Measurements from ENCODE around the gene ZFAND3. TPM values are rescaled to one million over a fixed set of nuclear protein-coding genes. Genes with fewer than 3 reads are reported as not detected.
A peak's percentile ranks its signal among the peaks of the same experiment; 100 is the strongest.

Gene ZFAND3
- 10 to 100 TPM; 16.6 to 81.1 (median 51.9) TPM for total RNA-seq
- polyA plus RNA-seq, result 100 to 1,000 TPM in 1 of 2 donors, 10 to 100 TPM in 1; 39.8 to 220 TPM
- long read RNA-seq, donor 1, partial matches to known transcripts, result 3 of 26 reads
- long read RNA-seq, donor 1, other reads (novel, unspliced or antisense), result 20 of 26 reads
- long read RNA-seq, donor 2, transcript ZFAND3-201 (6 exons, 3,366 nt), result major isoform, 19 of 112 reads
- long read RNA-seq, donor 2, partial matches to known transcripts, result 90 of 112 reads
- long read RNA-seq, donor 2, other reads (novel, unspliced or antisense), result 0 of 112 reads
- long read RNA-seq, donor 3, transcript ZFAND3-203 (5 exons, 3,001 nt), result minor isoform, 6 of 66 reads
- long read RNA-seq, donor 3, transcript ZFAND3-201 (6 exons, 3,366 nt), result major isoform, 43 of 66 reads
- long read RNA-seq, donor 3, partial matches to known transcripts, result 3 of 66 reads
- long read RNA-seq, donor 3, other reads (novel, unspliced or antisense), result 14 of 66 reads

- H3K9me3 ChIP-seq, result no peaks in the 10 kb centered on the region
- H3K36me3 ChIP-seq, result no peaks in the 10 kb centered on the region
- no peaks in the 10 kb centered on the region for H3K27me3 ChIP-seq
- peak within 1 kb of the TSS; percentile 88 for H3K4me3 ChIP-seq
- peaks cover 12% of the 10 kb centered on the region for H3K4me1 ChIP-seq (ENCODE audit: insufficient read depth)
- 1% methylated on average over 52 to 64 of the region's 64 CpGs for WGBS, 3 donors
- peak; percentile 97 to 98 (median 98) for DNase-seq
- intact Hi-C loops (cut with DNase I), result loop anchor here in 1 of 4 donors (10.0 kb wide), 1 partner anchor 46 kb away; no protein-coding TSS in a partner anchor
- H3K27ac ChIP-seq, result peak within 1 kb of the TSS; percentile 98 to 99
- peak in 1 of 3 donors; percentile 37 for TF ChIP-seq CTCF (IDR thresholded peaks at IDR 0.05)
- TF ChIP-seq POLR2A (IDR thresholded peaks at IDR 0.05), result no peak
These were observed at the start of gene ZFAND3 for GRCh38 chr6:37819177-37819801. ZFAND3 (plus strand) TSS chr6:37819727; CDS start chr6:37819946, 219 bp downstream.

- no peak for DNase-seq
- intact Hi-C loops (cut with DNase I), result no loop called here
- no peaks in the 10 kb centered on the region for H3K36me3 ChIP-seq
- H3K9me3 ChIP-seq, result no peaks in the 10 kb centered on the region
- WGBS, 3 donors, result 68 to 83% (median 75%) methylated on average over 3 of the region's 3 CpGs
- TF ChIP-seq EP300 (IDR thresholded peaks at IDR 0.05) (no peak), POLR2A (IDR thresholded peaks at IDR 0.05) (no peak), CTCF (IDR thresholded peaks at IDR 0.05) (no peak)
- no peak overlapping the region for H3K27ac ChIP-seq
- no peaks in the 10 kb centered on the region for H3K27me3 ChIP-seq
- no peaks in the 10 kb centered on the region for H3K4me1 ChIP-seq (ENCODE audit: insufficient read depth)
- no peak overlapping the region for H3K4me3 ChIP-seq
These were observed 45.4 kb upstream of the ZFAND3 start for GRCh38 chr6:37774028-37774680.

GRCh38 chr6:37776566-37776965, 43.0 kb upstream of the ZFAND3 start:
- H3K4me1 ChIP-seq (ENCODE audit: insufficient read depth), result no peaks in the 10 kb centered on the region
- no peak overlapping the region for H3K27ac ChIP-seq
- no peaks in the 10 kb centered on the region for H3K36me3 ChIP-seq
- no peak overlapping the region for H3K4me3 ChIP-seq
- TF ChIP-seq CTCF (IDR thresholded peaks at IDR 0.05) (no peak), POLR2A (IDR thresholded peaks at IDR 0.05) (no peak), EP300 (IDR thresholded peaks at IDR 0.05) (no peak)
- no peak for DNase-seq
- WGBS, 3 donors, result 82 to 86% (median 85%) methylated on average over 9 of the region's 9 CpGs
- H3K9me3 ChIP-seq, result no peaks in the 10 kb centered on the region
- H3K27me3 ChIP-seq, result no peaks in the 10 kb centered on the region
- intact Hi-C loops (cut with DNase I), result no loop called here

GRCh38 chr6:37777272-37777834, 42.2 kb upstream of the ZFAND3 start:
- intact Hi-C loops (cut with DNase I), result no loop called here
- Histone ChIP-seq H3K27me3 (no peaks in the 10 kb centered on the region), H3K4me1 (ENCODE audit: insufficient read depth) (no peaks in the 10 kb centered on the region), H3K9me3 (no peaks in the 10 kb centered on the region), H3K27ac (no peak overlapping the region), H3K36me3 (no peaks in the 10 kb centered on the region), H3K4me3 (no peak overlapping the region)
- DNase-seq, result no peak
- 50 to 56% (median 50%) methylated on average over 10 of the region's 10 CpGs for WGBS, 3 donors
- no peak for TF ChIP-seq EP300 (IDR thresholded peaks at IDR 0.05)
- no peak for TF ChIP-seq CTCF (IDR thresholded peaks at IDR 0.05)
- TF ChIP-seq POLR2A (IDR thresholded peaks at IDR 0.05), result no peak
